NCI-H526 (cell line): ENCODE results near the gene BUD23.
"Not testable (repeated sequence)": the region's sequence is repeated elsewhere in the genome, so short reads cannot be mapped to it uniquely, and the experiment has no call there.

ENCODE experiments used
- DNase-seq, 2 experiments: peaks; one replicate each; lab custom pipeline; 2025; lab: John Stamatoyannopoulos, UW

Gene BUD23

GRCh38 chr7:73668103-73668885 is 15.1 kb upstream of the BUD23 start:
- DNase-seq: peak; percentile 36 to 65

GRCh38 chr7:73668886-73669230 is 14.5 kb upstream of the BUD23 start:
- peak in 1 of 2 experiments; percentile 65 for DNase-seq

DNA sequence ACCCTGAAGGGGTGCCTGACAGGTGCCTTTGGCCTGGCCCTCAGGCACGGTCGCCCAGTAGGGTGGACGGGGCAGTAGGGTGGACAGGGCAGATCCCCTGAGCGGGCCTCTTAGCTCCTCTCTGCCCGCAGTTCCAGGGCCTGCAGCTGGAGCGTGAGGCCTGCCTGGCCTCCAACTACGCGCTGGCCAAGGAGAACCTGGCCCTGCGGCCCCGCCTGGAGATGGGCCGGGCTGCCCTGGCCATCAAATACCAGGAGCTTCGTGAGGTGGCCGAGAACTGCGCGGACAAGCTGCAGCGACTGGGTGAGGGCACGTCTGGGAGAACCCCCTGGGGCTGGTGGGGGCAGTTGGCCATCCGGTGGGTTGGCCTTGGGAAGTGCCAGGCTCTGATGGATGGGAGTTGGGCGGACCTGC is 14.1 kb upstream of the BUD23 start:
- no peak for DNase-seq

DNA sequence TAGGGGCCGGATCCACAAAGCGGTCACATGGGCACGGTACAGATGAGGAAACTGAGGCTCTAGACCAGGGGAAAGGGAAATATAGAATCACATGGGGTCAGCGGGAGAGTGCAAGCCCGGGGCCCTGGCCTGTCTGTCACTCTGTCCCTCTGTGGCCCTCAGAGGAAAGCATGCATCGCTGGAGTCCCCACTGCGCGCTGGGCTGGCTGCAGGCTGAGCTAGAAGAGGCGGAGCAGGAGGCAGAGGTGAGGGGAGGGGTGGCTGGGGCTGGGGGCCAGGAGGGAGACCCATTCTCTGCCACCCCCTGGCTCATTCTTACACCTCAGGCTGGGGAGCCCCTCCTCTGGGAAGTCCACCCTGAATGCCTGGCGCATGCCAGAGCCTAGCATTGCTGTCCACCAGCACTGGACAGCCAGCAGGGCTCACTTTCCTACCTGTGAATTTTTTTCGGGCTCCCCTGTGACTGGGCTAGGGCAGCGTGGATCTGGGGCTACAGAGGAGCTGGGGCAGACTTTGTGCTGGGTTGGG is 13.5 kb upstream of the BUD23 start:
- DNase-seq: no peak

DNA sequence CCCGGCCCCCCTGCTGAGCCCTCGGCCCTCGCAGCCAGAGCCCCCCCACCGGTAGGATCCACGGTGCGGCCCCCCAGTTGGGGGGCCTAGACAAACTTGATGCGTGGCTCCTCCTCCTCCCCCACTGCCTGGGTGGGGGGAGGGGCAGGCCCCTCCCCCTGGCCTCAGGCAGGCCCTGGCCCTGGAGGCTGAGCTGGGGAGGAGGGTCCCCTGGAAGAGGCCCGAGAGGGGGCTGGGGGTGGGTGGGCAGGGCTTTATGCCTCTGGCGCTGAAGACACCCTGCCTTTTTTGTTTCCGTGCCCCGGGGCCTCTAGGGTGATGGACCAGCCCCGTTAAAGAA is 12.1 kb upstream of the BUD23 start:
- DNase-seq: no peak

DNA sequence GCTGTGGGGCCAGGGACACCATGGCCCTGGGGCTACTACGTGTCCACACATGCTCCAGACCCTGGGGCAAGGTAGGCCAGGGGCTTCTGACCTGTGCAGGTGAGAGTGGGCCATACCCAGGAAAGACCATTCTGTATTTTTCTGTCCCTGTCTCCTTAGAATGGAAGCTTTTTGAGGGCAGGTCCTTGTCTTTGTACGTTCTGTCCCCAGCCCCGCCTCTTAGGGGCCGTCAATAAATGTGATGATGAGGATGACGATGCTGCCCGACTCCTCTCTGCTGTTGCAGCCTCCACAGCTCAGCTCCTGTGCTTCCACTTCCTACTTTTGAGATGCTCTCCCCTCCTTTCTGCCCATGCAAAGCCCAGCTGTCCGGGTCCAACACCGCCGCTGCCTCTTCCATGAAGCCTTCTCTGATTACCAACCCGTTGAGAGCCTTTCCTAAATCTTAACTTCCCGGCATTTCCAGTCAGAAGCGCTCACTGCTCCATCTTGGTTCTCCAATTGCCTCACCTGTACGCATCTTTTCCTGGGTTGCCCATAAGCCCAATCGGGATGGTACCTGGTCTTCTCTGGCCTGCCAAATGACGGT is 11.4 kb upstream of the BUD23 start:
- no peak for DNase-seq

- DNase-seq: no peak
Observed at GRCh38 chr7:73674468-73675124, 8.8 kb upstream of the BUD23 start.

DNA sequence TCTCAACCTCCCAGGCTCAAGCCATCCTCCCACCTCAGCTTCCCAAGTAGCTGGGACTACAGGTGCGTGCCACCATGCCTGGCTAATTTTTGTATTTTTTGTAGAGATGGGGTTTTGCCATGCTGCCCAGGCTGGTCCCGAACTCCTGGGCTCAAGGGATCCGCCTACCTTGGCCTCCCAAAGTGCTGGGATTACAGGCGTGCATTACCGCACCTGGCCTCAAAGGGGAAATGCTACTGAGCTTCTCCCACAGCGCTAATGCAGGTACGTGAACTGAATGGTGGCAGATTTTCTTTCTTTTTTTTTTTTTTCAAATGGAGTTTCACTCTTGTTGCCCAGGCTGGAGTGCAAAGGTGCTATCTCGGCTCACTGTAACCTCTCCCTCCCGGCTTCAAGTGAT is 7.3 kb upstream of the BUD23 start:
- not testable (repeated sequence) for DNase-seq

DNA sequence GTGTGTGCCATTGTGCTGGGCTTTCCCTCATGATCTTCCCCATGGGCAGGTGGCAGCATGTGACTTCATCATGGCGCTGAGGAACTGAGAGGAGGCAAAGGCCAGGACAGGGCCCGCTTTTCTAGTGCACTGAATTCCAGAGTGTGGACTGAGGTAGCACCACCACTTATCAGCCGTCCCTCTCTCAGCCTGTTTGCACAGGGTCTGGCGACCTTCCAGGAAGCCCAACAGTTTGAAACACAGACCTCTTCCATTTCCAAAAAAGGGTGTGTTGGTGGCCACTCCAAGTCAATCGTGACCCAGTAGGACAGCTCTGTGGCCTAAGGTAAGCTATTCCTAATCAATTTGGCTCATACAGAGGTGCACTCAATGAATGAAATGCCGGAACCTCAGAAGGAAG is 4.5 kb upstream of the BUD23 start:
- no peak for DNase-seq

DNA sequence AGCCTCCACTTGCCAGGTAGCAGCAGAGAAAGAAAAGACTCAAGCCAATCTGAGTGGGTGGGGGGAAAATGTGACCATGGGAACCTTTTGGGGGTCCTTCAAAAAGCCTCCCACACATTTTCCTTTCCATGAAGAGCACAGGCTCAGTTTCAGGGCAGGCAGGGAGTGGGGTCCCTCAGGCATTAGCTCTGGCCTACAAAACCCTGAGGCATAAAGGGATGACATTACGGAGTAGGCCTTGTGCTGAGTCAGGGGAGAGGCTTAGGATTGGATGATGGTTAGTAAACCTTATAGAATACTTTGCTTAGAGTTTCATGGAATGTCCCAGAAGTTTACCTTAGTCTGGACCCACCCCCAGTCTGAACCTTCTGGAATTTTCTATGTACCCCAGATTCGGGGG is 3.7 kb upstream of the BUD23 start:
- no peak for DNase-seq

- DNase-seq: no peak
Observed at GRCh38 chr7:73680501-73680900, 2.9 kb upstream of the BUD23 start.

DNA sequence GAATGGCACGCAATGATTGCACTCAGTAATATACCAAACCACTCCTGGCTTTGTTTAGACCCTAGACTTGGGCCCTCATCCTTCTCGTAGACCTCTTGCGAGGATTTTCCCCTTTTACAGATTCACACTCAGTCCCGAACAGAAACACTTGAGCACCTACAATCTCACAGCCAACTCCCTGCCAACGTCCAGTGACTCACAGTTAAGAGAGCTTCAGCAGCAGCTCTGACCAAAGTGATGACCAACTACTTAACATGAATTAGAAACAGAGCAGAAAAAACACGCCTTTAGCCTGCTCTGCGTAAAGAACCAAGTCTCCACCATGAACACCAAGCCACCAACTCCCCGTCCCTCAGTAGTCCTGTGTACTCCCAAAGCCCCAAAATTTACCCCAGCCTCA is 2.4 kb upstream of the BUD23 start:
- no peak for DNase-seq

- no peak for DNase-seq
Observed at GRCh38 chr7:73682745-73683055, 697 bp upstream of the BUD23 start.

- DNase-seq: peak in 1 of 2 experiments; percentile 42
Observed at GRCh38 chr7:73683788-73684693, 644 bp downstream of the BUD23 start.

GRCh38 chr7:73685311-73685710 is 1.9 kb downstream of the BUD23 start:
- no peak for DNase-seq

- DNase-seq: no peak
Observed at GRCh38 chr7:73688288-73688687, 4.9 kb downstream of the BUD23 start.

DNA sequence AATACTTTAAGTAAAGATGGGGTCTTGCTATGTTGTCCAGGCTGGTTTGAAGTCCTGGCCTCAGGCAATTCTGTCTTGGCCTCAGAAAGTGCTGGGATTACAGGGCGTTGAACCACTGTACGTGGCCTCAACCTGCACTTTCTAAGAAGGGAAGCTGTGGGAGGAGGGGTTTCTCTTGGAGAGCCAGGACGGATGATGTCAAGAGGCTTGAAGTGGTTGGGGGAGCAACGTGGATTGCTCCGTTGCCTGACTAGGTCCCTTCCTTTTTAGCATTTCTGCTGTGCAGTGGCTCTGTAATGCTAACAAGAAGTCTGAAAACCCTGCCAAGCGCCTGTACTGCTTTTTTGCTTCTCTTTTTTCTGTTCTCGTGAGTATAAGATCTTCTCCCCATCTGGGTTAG is 7.2 kb downstream of the BUD23 start:
- DNase-seq: no peak

- no peak for DNase-seq
Observed at GRCh38 chr7:73696372-73696771, 13.0 kb downstream of the BUD23 start.

GRCh38 chr7:73698410-73698809 is 15.0 kb downstream of the BUD23 start:
- DNase-seq: no peak

DNA sequence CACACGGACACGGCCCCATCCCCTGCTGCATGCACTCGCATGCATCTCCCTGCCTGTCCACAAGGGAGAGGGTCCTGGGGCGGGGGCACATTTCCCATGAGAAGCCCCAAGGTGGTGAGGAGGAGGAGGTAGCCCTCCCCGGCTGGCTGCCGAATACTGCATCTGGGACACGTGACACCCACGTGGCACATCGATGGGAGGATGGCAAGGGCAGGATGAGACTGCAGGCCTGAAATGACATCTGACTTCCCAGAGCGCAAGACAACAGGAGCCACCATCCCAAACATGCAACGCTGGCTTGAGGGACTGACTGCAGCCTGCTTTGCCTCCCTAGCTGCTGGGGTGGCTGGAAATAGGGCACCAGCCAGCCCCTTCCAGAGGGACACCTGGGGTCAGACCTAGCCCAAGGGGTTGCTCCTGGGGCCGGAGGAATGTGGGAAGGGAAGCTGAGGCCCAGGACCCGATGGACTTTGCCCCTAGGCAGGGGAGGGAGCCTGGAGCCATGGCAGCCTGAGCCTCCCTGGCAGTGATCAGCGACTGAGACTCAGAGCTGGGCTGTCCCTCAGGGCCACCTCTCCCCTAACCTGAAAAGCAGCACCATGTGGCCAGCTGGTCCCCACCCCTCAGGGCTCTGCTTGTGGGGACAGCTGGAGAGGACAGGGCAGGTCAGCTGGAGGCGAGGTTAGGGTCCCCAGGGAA is 16.1 kb downstream of the BUD23 start:
- no peak for DNase-seq

DNA sequence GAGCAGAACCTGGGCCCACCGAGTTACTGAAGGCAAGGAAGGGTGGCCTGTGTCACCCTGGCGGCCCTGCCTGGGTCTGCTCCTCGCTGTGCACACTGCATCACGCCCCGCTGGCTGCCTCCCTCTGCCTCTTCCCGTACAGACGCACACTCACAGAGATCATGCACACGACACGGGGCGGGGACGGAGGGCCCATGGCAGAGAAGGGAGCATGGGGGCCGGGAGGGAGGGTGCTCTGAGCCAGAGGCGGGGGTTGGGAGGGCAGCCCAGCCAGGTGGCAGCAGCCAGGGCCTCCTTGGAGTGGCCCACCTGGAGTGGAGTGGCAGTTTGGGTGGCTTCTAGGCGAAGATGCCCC is 16.6 kb downstream of the BUD23 start:
- DNase-seq: no peak

GRCh38 chr7:73700581-73701134 is 17.3 kb downstream of the BUD23 start:
- no peak for DNase-seq
